Keratinocyte (primary cell): ENCODE data around the gene SLC30A7.
"Not testable (repeated sequence)": the region's sequence is repeated elsewhere in the genome, so short reads cannot be mapped to it uniquely, and the experiment has no call there.

Experiments used
- EZH2 ChIP-seq: IDR thresholded peaks from one replicate; pipeline ENCODE4 v1.6.1; 2012; ENCODE audit warnings: inconsistent platforms, mild to moderate bottlenecking, low read length, moderate library complexity
- TF ChIP-seq, protein P1 (sequence below), 3 experiments: IDR thresholded peaks in 1 of 3; conservative IDR thresholded peaks in 1 of 3; optimal IDR thresholded peaks in 1 of 3; 2 replicates in 2 of 3; 3 replicates in 1 of 3; pipeline versions ENCODE3 to v1.5.1; 2011; ENCODE audit warnings: low read length in 3 of 3, mild to moderate bottlenecking in 3 of 3, moderate library complexity in 2 of 3, control low read depth in 1 of 3, inconsistent platforms in 1 of 3; ENCODE audit not compliant: insufficient read depth in 2 of 3; ENCODE audit errors: extremely low read depth in 1 of 3

DNA sequence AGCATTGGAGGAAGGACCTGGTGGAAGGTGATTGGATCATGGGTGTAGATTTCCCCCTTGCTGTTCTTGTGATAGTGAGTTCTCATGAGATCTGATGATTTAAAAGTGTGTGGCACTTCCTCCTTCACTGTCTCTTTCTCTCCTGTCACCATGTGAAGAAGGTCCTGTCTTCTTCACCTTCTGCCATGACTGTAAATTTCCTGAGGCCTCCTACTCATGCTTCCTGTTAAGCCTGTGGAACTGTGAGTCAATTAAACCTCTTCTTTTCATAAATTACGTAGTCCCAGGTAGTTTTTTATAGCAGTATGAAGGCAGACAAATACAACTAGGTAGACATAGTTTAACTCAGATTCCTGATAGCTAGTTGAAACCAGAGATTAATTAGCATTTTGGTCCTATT, 57.1 kb downstream of the SLC30A7 start:
- TF ChIP-seq, protein P1, sequence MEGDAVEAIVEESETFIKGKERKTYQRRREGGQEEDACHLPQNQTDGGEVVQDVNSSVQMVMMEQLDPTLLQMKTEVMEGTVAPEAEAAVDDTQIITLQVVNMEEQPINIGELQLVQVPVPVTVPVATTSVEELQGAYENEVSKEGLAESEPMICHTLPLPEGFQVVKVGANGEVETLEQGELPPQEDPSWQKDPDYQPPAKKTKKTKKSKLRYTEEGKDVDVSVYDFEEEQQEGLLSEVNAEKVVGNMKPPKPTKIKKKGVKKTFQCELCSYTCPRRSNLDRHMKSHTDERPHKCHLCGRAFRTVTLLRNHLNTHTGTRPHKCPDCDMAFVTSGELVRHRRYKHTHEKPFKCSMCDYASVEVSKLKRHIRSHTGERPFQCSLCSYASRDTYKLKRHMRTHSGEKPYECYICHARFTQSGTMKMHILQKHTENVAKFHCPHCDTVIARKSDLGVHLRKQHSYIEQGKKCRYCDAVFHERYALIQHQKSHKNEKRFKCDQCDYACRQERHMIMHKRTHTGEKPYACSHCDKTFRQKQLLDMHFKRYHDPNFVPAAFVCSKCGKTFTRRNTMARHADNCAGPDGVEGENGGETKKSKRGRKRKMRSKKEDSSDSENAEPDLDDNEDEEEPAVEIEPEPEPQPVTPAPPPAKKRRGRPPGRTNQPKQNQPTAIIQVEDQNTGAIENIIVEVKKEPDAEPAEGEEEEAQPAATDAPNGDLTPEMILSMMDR (optimal IDR thresholded peaks at IDR 0.05 in 1 of 3, IDR thresholded peaks at IDR 0.05 in 1 of 3, conservative IDR thresholded peaks at IDR 0.05 in 1 of 3; ENCODE audit: extremely low read depth in 1 of 3, insufficient read depth in 2 of 3, low read length in 3 of 3) = not testable (repeated sequence)
- not testable (repeated sequence) for TF ChIP-seq EZH2
